ENCODE results near the gene CSKMT. TPM values are rescaled to one million over a fixed set of nuclear protein-coding genes. Genes with fewer than 3 reads are reported as not detected.

The CSKMT gene
- total RNA-seq, 1 donor: 11.2 TPM

- H4K20me1 ChIP-seq (ENCODE audit: insufficient read depth, low read length): no peaks in the 10 kb centered on the region
- peaks cover 34% of the 10 kb centered on the region for H3K4me1 ChIP-seq (ENCODE audit: insufficient read depth, low read length)
- H3K27me3 ChIP-seq (ENCODE audit: insufficient read depth, low read length): no peaks in the 10 kb centered on the region
- DNase-seq (ENCODE audit: insufficient read length, low spot score, missing footprints): no peak
- no peak overlapping the region for H3K4me3 ChIP-seq (ENCODE audit: insufficient read depth, low read length)
- H3K27ac ChIP-seq (ENCODE audit: low read depth, low read length): no peak overlapping the region
- peaks cover 38% of the 10 kb centered on the region for H3K36me3 ChIP-seq (ENCODE audit: insufficient read depth, low read length)
- no peak for TF ChIP-seq CTCF (IDR thresholded peaks at IDR 0.05; ENCODE audit: extremely low read depth, low read depth, low read length)
- no peak overlapping the region for H2AFZ ChIP-seq (ENCODE audit: low read length)
- peaks cover 51% of the 10 kb centered on the region for H3K79me2 ChIP-seq (ENCODE audit: insufficient read depth, low read length)
- H3K9me3 ChIP-seq (ENCODE audit: low read depth, low read length): no peaks in the 10 kb centered on the region
- H3K4me2 ChIP-seq (ENCODE audit: insufficient read depth, low read length): no peak overlapping the region
Measured at GRCh38 chr11:62676698-62677097, 11.6 kb downstream of the CSKMT start.

- Histone ChIP-seq H3K4me1 (ENCODE audit: insufficient read depth, low read length) (peaks cover 34% of the 10 kb centered on the region), H2AFZ (ENCODE audit: low read length) (no peak overlapping the region), H3K27me3 (ENCODE audit: insufficient read depth, low read length) (no peaks in the 10 kb centered on the region), H3K9me3 (ENCODE audit: low read depth, low read length) (no peaks in the 10 kb centered on the region), H3K79me2 (ENCODE audit: insufficient read depth, low read length) (peaks cover 47% of the 10 kb centered on the region), H4K20me1 (ENCODE audit: insufficient read depth, low read length) (no peaks in the 10 kb centered on the region), H3K4me3 (ENCODE audit: insufficient read depth, low read length) (no peak overlapping the region), H3K4me2 (ENCODE audit: insufficient read depth, low read length) (no peak overlapping the region), H3K27ac (ENCODE audit: low read depth, low read length) (no peak overlapping the region), H3K36me3 (ENCODE audit: insufficient read depth, low read length) (peaks cover 38% of the 10 kb centered on the region)
- no peak for TF ChIP-seq CTCF (IDR thresholded peaks at IDR 0.05; ENCODE audit: extremely low read depth, low read depth, low read length)
- no peak for DNase-seq (ENCODE audit: insufficient read length, low spot score, missing footprints)
Measured at GRCh38 chr11:62677156-62677555, 12.0 kb downstream of the CSKMT start.

DNA sequence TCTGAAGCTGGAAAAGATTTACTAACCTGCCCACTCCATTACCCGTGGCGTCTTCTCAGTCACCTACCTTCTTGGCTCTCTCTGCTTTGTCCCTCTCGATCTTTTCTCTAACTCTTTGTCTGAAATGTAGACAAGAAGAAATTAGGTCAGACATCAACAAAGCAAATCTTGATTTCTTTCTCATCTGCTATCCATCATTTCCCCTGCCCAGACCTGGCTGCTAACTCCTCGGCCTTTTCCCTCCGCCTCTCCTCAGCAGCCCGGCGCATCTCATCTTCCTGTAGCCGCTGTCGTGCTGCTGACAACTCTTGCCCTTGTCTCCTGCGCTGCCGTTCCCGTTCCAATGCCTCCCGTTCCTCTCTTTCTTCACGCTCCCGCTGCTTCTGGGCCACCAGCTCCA is 12.6 kb downstream of the CSKMT start:
- Histone ChIP-seq H3K4me3 (ENCODE audit: insufficient read depth, low read length) (peak overlapping the region; percentile 83), H3K27ac (ENCODE audit: low read depth, low read length) (peak overlapping the region; percentile 84), H3K4me1 (ENCODE audit: insufficient read depth, low read length) (peaks cover 29% of the 10 kb centered on the region), H3K4me2 (ENCODE audit: insufficient read depth, low read length) (peak overlapping the region; percentile 86), H4K20me1 (ENCODE audit: insufficient read depth, low read length) (no peaks in the 10 kb centered on the region), H2AFZ (ENCODE audit: low read length) (no peak overlapping the region), H3K79me2 (ENCODE audit: insufficient read depth, low read length) (peaks cover 42% of the 10 kb centered on the region), H3K9me3 (ENCODE audit: low read depth, low read length) (no peaks in the 10 kb centered on the region), H3K27me3 (ENCODE audit: insufficient read depth, low read length) (no peaks in the 10 kb centered on the region), H3K36me3 (ENCODE audit: insufficient read depth, low read length) (peaks cover 38% of the 10 kb centered on the region)
- TF ChIP-seq CTCF (IDR thresholded peaks at IDR 0.05; ENCODE audit: extremely low read depth, low read depth, low read length): no peak
- DNase-seq (ENCODE audit: insufficient read length, low spot score, missing footprints): no peak

DNA sequence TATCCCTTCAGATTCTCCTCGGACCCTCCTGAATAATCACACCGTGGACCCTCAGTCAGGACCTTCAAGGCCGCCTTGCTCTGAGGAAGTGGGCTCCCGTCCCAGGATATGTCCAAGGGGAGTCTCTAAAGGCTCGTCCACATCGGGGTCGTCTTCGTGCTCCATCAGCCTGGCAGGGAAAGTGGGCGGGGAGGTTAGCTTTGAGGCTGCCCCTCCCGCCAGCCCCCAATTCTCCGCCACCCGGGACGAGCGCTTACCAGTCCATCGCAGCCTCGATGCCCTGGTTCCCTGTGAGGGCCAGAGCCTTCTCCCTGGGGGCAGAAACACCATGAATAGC is 13.3 kb downstream of the CSKMT start:
- peaks cover 32% of the 10 kb centered on the region for H3K36me3 ChIP-seq (ENCODE audit: insufficient read depth, low read length)
- peak overlapping the region; percentile 81 for H2AFZ ChIP-seq (ENCODE audit: low read length)
- peaks cover 23% of the 10 kb centered on the region for H3K4me1 ChIP-seq (ENCODE audit: insufficient read depth, low read length)
- TF ChIP-seq CTCF (IDR thresholded peaks at IDR 0.05; ENCODE audit: extremely low read depth, low read depth, low read length): no peak
- H4K20me1 ChIP-seq (ENCODE audit: insufficient read depth, low read length): no peaks in the 10 kb centered on the region
- peaks cover 38% of the 10 kb centered on the region for H3K79me2 ChIP-seq (ENCODE audit: insufficient read depth, low read length)
- DNase-seq (ENCODE audit: insufficient read length, low spot score, missing footprints): no peak
- H3K9me3 ChIP-seq (ENCODE audit: low read depth, low read length): no peaks in the 10 kb centered on the region
- peak overlapping the region; percentile 84 for H3K27ac ChIP-seq (ENCODE audit: low read depth, low read length)
- H3K4me2 ChIP-seq (ENCODE audit: insufficient read depth, low read length): peak overlapping the region; percentile 86
- H3K27me3 ChIP-seq (ENCODE audit: insufficient read depth, low read length): no peaks in the 10 kb centered on the region
- H3K4me3 ChIP-seq (ENCODE audit: insufficient read depth, low read length): peak overlapping the region; percentile 83

All from osteoblast (primary cell).